SU-DHL-6 (cell line): Measurements from ENCODE around the gene FAF2.

ENCODE experiments used
- H2AFZ ChIP-seq: fragments of 200-600 bp; sonication (generic); 2 replicates; pipeline ENCODE4 v1.6.1; 2014; ENCODE audit warnings: low read depth, mild to moderate bottlenecking, moderate library complexity, mixed read lengths, antibody characterized with exemption, low read length; ENCODE audit not compliant: severe bottlenecking
- H3F3A ChIP-seq: fragments of 200-600 bp; shearing (Covaris generic); 2 replicates; pipeline ENCODE4 v1.6.0; 2016; ENCODE audit warnings: antibody characterized with exemption, mild to moderate bottlenecking; ENCODE audit not compliant: insufficient read depth
- H3K27ac ChIP-seq: fragments of 200-600 bp; sonication (generic); 2 replicates; pipeline ENCODE4 v1.5.1; 2016; ENCODE audit warnings: low read depth, mild to moderate bottlenecking, low read length, moderate library complexity, mixed read lengths
- H3K27me3 ChIP-seq: fragments of 200-600 bp; sonication (generic), shearing (Covaris generic); 2 replicates; pipeline ENCODE4 v1.6.0; 2014; ENCODE audit warnings: mild to moderate bottlenecking, low read length
- H3K36me3 ChIP-seq: fragments of 200-600 bp; sonication (generic); 2 replicates; pipeline ENCODE4 v1.6.1; 2014; ENCODE audit warnings: mild to moderate bottlenecking, low read length, mixed read lengths
- H3K4me2 ChIP-seq: fragments of 300-600, 200-600 bp; shearing (Covaris generic), sonication (generic); 2 replicates; pipeline ENCODE4 v1.6.0; 2014; ENCODE audit warnings: low read length, low read depth, mild to moderate bottlenecking; ENCODE audit not compliant: poor library complexity, severe bottlenecking
- H3K4me3 ChIP-seq: fragments of 200-600 bp; sonication (generic); 2 replicates; pipeline ENCODE4 v1.5.1; 2014; ENCODE audit warnings: antibody characterized with exemption, low read length, mild to moderate bottlenecking, mixed read lengths; ENCODE audit not compliant: insufficient read depth, poor library complexity, severe bottlenecking
- H3K79me2 ChIP-seq: fragments of 200-600 bp; sonication (generic); 2 replicates; pipeline ENCODE4 v1.6.1; 2014; ENCODE audit warnings: mild to moderate bottlenecking, low read length, moderate library complexity; ENCODE audit not compliant: insufficient read depth
- H3K9ac ChIP-seq: fragments of 200-600 bp; sonication (generic); 2 replicates; pipeline ENCODE4 v1.7.0; 2014; ENCODE audit warnings: mild to moderate bottlenecking, low read length
- H3K9me2 ChIP-seq: fragments of 200-600 bp; sonication (generic); replicated peaks from 2 replicates; pipeline ENCODE4 v1.6.1; 2014; ENCODE audit warnings: low read length; ENCODE audit not compliant: insufficient read depth
- H3K9me3 ChIP-seq: fragments of 200-600 bp; sonication (generic); 2 replicates; pipeline ENCODE4 v1.6.1; 2014; ENCODE audit warnings: low read length, mixed read lengths; ENCODE audit not compliant: insufficient read depth
- H4K20me1 ChIP-seq: fragments of 200-600 bp; sonication (generic); 2 replicates; pipeline ENCODE4 v1.6.1; 2014; ENCODE audit warnings: low read depth, mild to moderate bottlenecking, antibody characterized with exemption, low read length, moderate library complexity, mixed read lengths
- CTCF ChIP-seq: fragments of 200-600 bp; sonication (generic); IDR thresholded peaks from one replicate; pipeline ENCODE4 v1.5.1; 2017; ENCODE audit warnings: antibody characterized with exemption, mild to moderate bottlenecking, low read length, moderate library complexity; ENCODE audit not compliant: insufficient read depth, poor library complexity, severe bottlenecking
- EZH2phosphoT487 ChIP-seq: fragments of 200-600 bp; sonication (generic), shearing (Covaris generic); conservative IDR thresholded peaks from 2 replicates; pipeline ENCODE4 v1.6.1; 2018; ENCODE audit warnings: mild to moderate bottlenecking, antibody characterized with exemption, low read length, moderate library complexity, mixed read lengths

Gene FAF2

GRCh38 chr5:176526462-176526861 is 78.3 kb downstream of the FAF2 start:
- Histone ChIP-seq H3K27me3 (no peaks in the 10 kb centered on the region), H3K79me2 (no peaks in the 10 kb centered on the region), H3K9me2 (no peaks in the 10 kb centered on the region), H3K27ac (no peak overlapping the region), H3K9me3 (no peaks in the 10 kb centered on the region), H3K36me3 (no peaks in the 10 kb centered on the region), H3K4me2 (no peak overlapping the region), H4K20me1 (0 out of 2 replicates have a peak, but pooled peaks cover 2% of the 10 kb centered on the region), H3F3A (0 out of 2 replicates have a peak, but pooled peaks cover 5% of the 10 kb centered on the region), H2AFZ (no peak overlapping the region), H3K9ac (no peak overlapping the region), H3K4me3 (no peak overlapping the region)
- TF ChIP-seq CTCF (no peak), EZH2phosphoT487 (no peak)

- no peak overlapping the region for H3K4me3 ChIP-seq
- no peak overlapping the region for H3K27ac ChIP-seq
- no peak overlapping the region for H3K4me2 ChIP-seq
- no peaks in the 10 kb centered on the region for H3K9me3 ChIP-seq
- TF ChIP-seq EZH2phosphoT487 (no peak), CTCF (no peak)
- no peak overlapping the region for H3K9ac ChIP-seq
- H3K36me3 ChIP-seq = no peaks in the 10 kb centered on the region
- no peak overlapping the region for H2AFZ ChIP-seq
- H3F3A ChIP-seq = 0 out of 2 replicates have a peak, but pooled peaks cover 5% of the 10 kb centered on the region
- H3K9me2 ChIP-seq = no peaks in the 10 kb centered on the region
- H3K79me2 ChIP-seq = no peaks in the 10 kb centered on the region; the same call in 1 of the 2 replicates
- no peaks in the 10 kb centered on the region for H3K27me3 ChIP-seq
- H4K20me1 ChIP-seq = 0 out of 2 replicates have a peak, but pooled peaks cover 2% of the 10 kb centered on the region
Observed at GRCh38 chr5:176527246-176528222, 79.3 kb downstream of the FAF2 start.

- Histone ChIP-seq H2AFZ (no peak overlapping the region), H3K27ac (no peak overlapping the region), H3K4me2 (no peak overlapping the region), H3K9me2 (no peaks in the 10 kb centered on the region), H3K9me3 (no peaks in the 10 kb centered on the region), H3K4me3 (no peak overlapping the region), H3K9ac (no peak overlapping the region), H3F3A (no peaks in the 10 kb centered on the region), H3K27me3 (no peaks in the 10 kb centered on the region), H3K36me3 (no peaks in the 10 kb centered on the region), H4K20me1 (0 out of 2 replicates have a peak, but pooled peaks cover 2% of the 10 kb centered on the region), H3K79me2 (peaks cover 6% of the 10 kb centered on the region)
- TF ChIP-seq CTCF (no peak), EZH2phosphoT487 (no peak)
Observed at GRCh38 chr5:176528301-176528700, 80.1 kb downstream of the FAF2 start.
